GM12872 (cell line): Measurements from ENCODE around the gene ARHGEF11.

Source experiments
- TF ChIP-seq, protein P1 (sequence below): IDR thresholded peaks from 3 replicates; pipeline ENCODE4 v1.5.1; 2011; ENCODE audit warnings: low read depth, mild to moderate bottlenecking, low read length, moderate library complexity; ENCODE audit not compliant: insufficient read depth

Gene ARHGEF11

DNA sequence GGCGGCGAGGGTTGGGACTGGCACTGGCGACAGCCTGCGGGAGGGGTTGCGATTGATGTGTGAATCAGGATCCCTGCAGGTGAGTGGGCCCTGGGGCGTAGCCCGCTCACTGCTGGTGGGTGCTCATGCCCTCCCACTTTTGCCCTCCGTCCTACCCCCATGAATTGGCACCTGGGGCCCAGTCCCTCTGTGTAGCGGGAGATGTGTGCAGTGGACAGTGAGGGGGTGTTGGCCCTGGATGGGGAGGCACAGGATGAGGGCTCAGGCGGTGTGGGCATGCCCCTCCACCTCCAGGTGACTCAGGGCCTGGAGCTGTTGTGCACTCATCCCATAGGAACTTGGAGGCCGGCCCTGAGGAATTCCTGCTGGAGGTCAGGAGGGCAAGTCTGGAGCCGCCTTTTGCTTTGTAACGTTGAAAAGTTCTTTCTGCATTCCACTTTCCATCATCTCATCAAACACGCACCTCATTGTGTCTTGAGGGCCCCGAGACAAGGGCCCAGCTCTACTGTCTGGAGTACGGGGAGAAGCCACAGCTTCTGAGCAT is 149.0 kb downstream of the ARHGEF11 start:
- TF ChIP-seq, protein P1, sequence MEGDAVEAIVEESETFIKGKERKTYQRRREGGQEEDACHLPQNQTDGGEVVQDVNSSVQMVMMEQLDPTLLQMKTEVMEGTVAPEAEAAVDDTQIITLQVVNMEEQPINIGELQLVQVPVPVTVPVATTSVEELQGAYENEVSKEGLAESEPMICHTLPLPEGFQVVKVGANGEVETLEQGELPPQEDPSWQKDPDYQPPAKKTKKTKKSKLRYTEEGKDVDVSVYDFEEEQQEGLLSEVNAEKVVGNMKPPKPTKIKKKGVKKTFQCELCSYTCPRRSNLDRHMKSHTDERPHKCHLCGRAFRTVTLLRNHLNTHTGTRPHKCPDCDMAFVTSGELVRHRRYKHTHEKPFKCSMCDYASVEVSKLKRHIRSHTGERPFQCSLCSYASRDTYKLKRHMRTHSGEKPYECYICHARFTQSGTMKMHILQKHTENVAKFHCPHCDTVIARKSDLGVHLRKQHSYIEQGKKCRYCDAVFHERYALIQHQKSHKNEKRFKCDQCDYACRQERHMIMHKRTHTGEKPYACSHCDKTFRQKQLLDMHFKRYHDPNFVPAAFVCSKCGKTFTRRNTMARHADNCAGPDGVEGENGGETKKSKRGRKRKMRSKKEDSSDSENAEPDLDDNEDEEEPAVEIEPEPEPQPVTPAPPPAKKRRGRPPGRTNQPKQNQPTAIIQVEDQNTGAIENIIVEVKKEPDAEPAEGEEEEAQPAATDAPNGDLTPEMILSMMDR: no peak

DNA sequence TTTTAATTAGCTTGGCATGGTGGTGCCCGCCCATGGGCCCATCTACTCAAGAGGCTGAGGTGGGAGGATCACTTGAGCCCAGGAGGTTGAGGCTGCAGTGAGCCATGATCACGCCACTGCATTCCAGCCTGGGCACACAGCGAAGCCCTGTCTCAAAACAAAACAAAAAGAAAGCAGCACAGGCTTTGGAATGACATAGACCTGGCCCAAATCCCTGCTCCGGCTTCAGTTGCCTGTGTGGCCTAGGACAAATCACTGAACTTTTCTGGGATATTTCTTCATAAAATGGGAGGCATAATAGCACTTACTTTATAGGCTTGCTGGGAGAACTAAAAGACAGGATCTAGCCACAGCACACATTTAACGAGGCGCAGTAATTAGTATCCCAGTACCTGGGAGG is 149.6 kb downstream of the ARHGEF11 start:
- TF ChIP-seq, protein P1: no peak

DNA sequence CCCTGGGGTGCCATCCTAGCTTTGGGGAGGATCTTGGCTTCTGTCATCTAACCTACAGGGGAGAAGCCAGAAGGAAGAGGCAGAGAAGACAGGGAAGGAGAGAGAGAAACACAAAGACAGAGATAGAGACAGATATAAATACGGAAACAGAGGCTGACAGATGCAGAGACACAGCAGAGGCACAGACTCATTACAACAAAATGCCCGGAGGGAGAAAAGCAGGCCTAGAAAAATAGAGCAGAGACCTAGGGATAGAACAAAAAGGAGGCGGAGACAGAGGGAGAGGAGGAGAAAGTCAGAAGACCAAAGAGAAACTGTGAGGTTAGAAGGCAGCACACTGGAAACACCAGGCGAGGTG is 150.1 kb downstream of the ARHGEF11 start:
- TF ChIP-seq, protein P1: no peak

DNA sequence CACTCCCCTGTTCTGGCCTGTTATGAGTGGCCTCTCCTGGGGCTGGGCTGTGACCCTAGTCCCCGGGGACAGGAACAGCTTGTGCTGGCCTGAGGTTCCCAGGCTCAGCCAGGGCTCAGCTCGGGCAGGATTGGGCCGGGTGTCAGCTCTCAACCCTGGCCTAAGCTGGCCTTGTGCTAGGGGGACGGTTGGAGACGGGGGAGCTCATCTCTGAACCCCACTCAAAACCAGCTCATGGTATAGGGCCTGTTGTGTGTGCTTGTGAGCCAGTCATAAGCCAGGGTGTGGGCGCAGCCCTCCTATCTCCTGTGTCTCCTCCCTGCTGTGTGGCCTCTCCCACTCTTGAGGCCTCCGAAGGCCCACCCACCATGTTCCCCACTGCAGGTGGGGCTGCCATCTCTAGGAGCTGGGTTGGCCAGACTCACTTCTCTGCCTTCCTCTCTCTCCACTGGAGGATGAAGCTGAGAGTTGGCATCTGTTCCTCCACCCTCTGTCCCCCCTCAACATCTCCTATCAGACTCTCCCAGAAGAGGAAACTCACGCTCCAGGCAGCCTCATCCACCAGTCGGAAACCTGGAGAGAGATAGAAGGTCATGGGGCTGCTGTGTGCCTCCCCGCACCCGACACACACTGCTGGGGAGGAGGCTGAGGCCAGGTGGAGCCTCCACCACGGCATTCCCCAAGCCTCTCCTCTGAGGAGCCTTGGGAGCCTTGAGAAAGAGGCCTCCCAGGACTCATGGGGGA is 150.7 kb downstream of the ARHGEF11 start:
- TF ChIP-seq, protein P1: no peak

DNA sequence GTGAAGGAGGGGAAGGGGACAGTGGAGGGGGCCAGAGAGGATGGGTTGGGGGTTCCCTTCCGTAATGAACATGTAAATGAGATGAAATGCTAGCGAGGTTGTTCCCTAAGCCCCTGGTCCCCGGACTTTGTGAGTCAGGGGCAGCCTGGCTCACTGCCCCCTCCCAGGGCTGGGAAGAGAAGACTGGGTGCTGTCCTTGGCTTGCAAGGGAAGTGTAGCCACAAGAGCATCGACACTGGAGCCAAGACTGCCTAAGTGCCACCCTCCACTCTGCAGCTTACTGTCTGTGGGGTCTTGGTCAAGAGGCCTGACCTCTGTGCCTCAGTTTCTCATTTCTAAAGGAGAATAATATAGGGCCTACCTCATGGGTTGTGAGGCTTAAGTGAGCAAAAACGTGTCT is 151.5 kb downstream of the ARHGEF11 start:
- TF ChIP-seq, protein P1: no peak

DNA sequence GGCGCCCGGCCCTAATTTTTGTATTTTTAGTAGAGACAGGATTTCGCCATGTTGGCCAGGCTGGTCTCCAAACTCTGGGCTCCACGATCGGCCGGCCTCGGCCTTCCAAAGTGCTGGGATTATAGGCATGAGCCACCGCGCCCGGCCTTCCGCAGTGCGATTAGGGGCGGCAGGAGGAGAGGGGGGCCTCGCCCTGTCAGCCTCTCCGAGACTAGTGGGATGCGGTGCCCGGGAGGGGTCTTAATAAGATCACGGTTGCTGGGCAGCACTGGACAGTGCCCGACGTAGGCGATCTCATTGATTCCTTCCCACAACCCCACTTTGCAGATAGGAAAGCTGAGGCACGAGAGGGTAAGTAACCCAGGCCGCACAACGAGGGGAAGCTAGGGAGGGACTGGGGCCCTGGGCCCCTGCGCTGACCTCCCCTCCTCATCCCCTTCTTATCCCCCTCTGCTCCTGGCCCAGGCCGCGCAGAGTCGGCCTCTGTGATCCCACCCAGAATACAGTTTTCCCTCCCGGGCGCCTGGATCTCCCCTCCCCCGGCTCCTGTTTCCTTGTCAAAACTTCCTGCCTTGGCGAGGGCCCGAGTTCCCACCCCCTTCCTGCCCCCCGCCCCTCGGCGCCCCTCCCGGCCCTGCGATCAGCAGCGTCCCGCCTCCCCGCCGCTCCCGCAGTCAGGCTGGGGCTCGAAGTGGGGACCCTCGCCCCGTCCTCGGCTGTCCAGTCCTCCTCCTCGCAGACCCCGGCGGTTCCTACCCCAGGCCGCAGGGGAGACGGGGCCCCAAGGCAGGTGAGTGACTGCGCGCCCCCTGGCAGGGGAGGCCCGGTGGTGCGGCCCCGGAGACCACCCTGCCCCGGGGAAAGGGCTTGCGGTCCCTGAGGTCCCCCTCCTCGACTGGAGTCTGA is 152.2 kb downstream of the ARHGEF11 start, which contains the start of gene PEAR1:
TSS of gene PEAR1 (plus strand) at position 671 of the 906 bp plus-strand sequence. CDS start 10,209 bp downstream, outside the sequence.
- TF ChIP-seq, protein P1: no peak
